GM23338 (cell line): Measurements from ENCODE around the gene TMEM255B. TPM values are rescaled to one million over a fixed set of nuclear protein-coding genes. Genes with fewer than 3 reads are reported as not detected.

Experiments used
- ATAC-seq: fragments of 200-7000 bp; cut with Tn5 transposase; 3 replicates; pipeline ENCODE4 v1.9.1; 2020
- DNase-seq: peaks from one replicate; pipeline ENCODE4 v3.0.0-alpha.2; 2015; ENCODE audit warnings: low spot score
- H2AFZ ChIP-seq: fragments of 200-600 bp; sonication (generic); 2 replicates; pipeline ENCODE4 v1.8.0; 2016; ENCODE audit warnings: antibody characterized with exemption, mild to moderate bottlenecking, moderate library complexity
- H3F3A ChIP-seq: fragments of 200-600 bp; sonication (generic); replicated peaks from 2 replicates; pipeline ENCODE4 v1.8.0; 2017; ENCODE audit warnings: antibody characterized with exemption, mixed run types, low read depth
- H3K27ac ChIP-seq: fragments of 200-600 bp; sonication (generic); 2 replicates; pipeline ENCODE4 v1.6.1; 2016; ENCODE audit warnings: low read depth
- H3K27me3 ChIP-seq: fragments of 200-600 bp; sonication (generic); 2 replicates; pipeline ENCODE4 v1.8.0; 2016; ENCODE audit warnings: mild to moderate bottlenecking, mixed run types, moderate library complexity; ENCODE audit not compliant: insufficient read depth
- H3K36me3 ChIP-seq: fragments of 200-600 bp; sonication (generic); 2 replicates; pipeline ENCODE4 v1.8.0; 2016; ENCODE audit warnings: mild to moderate bottlenecking; ENCODE audit not compliant: insufficient read depth
- H3K4me1 ChIP-seq: fragments of 200-600 bp; sonication (generic); 2 replicates; pipeline ENCODE4 v1.8.0; 2016; ENCODE audit warnings: mild to moderate bottlenecking, moderate library complexity; ENCODE audit not compliant: insufficient read depth
- H3K4me2 ChIP-seq: fragments of 200-600 bp; sonication (generic); 2 replicates; pipeline ENCODE4 v1.7.1; 2017; ENCODE audit warnings: mixed run types
- H3K4me3 ChIP-seq: fragments of 200-600 bp; sonication (generic); 2 replicates; pipeline ENCODE4 v1.6.1; 2016; ENCODE audit warnings: mixed run types
- H3K79me2 ChIP-seq: fragments of 200-600 bp; sonication (generic); replicated peaks from 2 replicates; pipeline ENCODE4 v1.8.0; 2017; ENCODE audit warnings: mild to moderate bottlenecking; ENCODE audit not compliant: insufficient read depth
- H3K9me2 ChIP-seq: fragments of 200-600 bp; sonication (generic); 2 replicates; pipeline ENCODE4 v1.8.0; 2017; ENCODE audit not compliant: insufficient read depth
- H4K20me1 ChIP-seq: fragments of 200-600 bp; sonication (generic); replicated peaks from 2 replicates; pipeline ENCODE4 v1.8.0; 2017; ENCODE audit warnings: mild to moderate bottlenecking; ENCODE audit not compliant: insufficient read depth
- H3K27ac Mint-ChIP-seq: 2 replicates; pipeline ENCODE4 v1.8.0; 2020; ENCODE audit warnings: inconsistent platforms, mild to moderate bottlenecking, moderate library complexity, mixed read lengths
- H3K27me3 Mint-ChIP-seq: 3 replicates; pipeline ENCODE4 v1.8.0; 2022; ENCODE audit warnings: low read depth, mild to moderate bottlenecking, moderate library complexity, mixed read lengths, inconsistent platforms; ENCODE audit not compliant: insufficient read depth, poor library complexity
- H3K36me3 Mint-ChIP-seq: 3 replicates; pipeline ENCODE4 v1.8.0; 2021; ENCODE audit warnings: low read depth, mild to moderate bottlenecking, inconsistent platforms, moderate library complexity, mixed read lengths
- H3K4me1 Mint-ChIP-seq: 3 replicates; pipeline ENCODE4 v1.8.0; 2020; ENCODE audit warnings: mild to moderate bottlenecking, inconsistent platforms, mixed read lengths
- H3K4me3 Mint-ChIP-seq: 3 replicates; pipeline ENCODE4 v1.8.0; 2021; ENCODE audit warnings: moderate library complexity, mild to moderate bottlenecking, inconsistent platforms, mixed read lengths
- H3K9me3 Mint-ChIP-seq: 3 replicates; pipeline ENCODE4 v1.8.0; 2020; ENCODE audit warnings: moderate library complexity, mild to moderate bottlenecking, inconsistent platforms, mixed read lengths
- CREB1 ChIP-seq: fragments of 250-450 bp; sonication (Bioruptor Pico); IDR thresholded peaks from 2 replicates; pipeline ENCODE4 v1.5.0; 2020; ENCODE audit warnings: low read depth, mild to moderate bottlenecking, moderate library complexity
- EZH2 ChIP-seq: fragments of 200-600 bp; sonication (generic); IDR thresholded peaks from one replicate; pipeline ENCODE4 v1.8.0; 2017; ENCODE audit warnings: antibody characterized with exemption, mild to moderate bottlenecking, low read depth; ENCODE audit not compliant: unreplicated experiment
- JUNB ChIP-seq: IDR thresholded peaks from one replicate; pipeline ENCODE4 v1.6.1; 2016; ENCODE audit warnings: antibody characterized with exemption; ENCODE audit not compliant: unreplicated experiment
- polyA plus RNA-seq: library from polyadenylated mRNA; unstranded; fragments of >200 nt; fragmentation: Nextera tagmentation; extraction: Ambion mirVana; gene quantifications from 2 replicates; pipeline ENCODE4 v1.2.1, GENCODE V29; 2016
- total RNA-seq: library from RNA; depleted of rRNA; stranded (reverse); fragments of >200 nt; shearing (Covaris generic); gene quantifications from 2 replicates; pipeline ENCODE4 v1.2.3, GENCODE V29; 2014
- TF ChIP-seq, protein P1 (sequence below): IDR thresholded peaks from one replicate; pipeline ENCODE4 v1.6.1; 2018; ENCODE audit warnings: antibody characterized with exemption; ENCODE audit not compliant: unreplicated experiment
- TF ChIP-seq, protein P2 (sequence below): fragments of 250-450 bp; sonication (Bioruptor Pico); IDR thresholded peaks from 2 replicates; pipeline ENCODE4 v1.5.0; 2020; ENCODE audit warnings: mild to moderate bottlenecking, moderate library complexity

Gene TMEM255B
- total and polyA plus RNA-seq, 2 experiments from 2014 or later: 0.69 to 4.4 TPM

- TF ChIP-seq, protein P1, sequence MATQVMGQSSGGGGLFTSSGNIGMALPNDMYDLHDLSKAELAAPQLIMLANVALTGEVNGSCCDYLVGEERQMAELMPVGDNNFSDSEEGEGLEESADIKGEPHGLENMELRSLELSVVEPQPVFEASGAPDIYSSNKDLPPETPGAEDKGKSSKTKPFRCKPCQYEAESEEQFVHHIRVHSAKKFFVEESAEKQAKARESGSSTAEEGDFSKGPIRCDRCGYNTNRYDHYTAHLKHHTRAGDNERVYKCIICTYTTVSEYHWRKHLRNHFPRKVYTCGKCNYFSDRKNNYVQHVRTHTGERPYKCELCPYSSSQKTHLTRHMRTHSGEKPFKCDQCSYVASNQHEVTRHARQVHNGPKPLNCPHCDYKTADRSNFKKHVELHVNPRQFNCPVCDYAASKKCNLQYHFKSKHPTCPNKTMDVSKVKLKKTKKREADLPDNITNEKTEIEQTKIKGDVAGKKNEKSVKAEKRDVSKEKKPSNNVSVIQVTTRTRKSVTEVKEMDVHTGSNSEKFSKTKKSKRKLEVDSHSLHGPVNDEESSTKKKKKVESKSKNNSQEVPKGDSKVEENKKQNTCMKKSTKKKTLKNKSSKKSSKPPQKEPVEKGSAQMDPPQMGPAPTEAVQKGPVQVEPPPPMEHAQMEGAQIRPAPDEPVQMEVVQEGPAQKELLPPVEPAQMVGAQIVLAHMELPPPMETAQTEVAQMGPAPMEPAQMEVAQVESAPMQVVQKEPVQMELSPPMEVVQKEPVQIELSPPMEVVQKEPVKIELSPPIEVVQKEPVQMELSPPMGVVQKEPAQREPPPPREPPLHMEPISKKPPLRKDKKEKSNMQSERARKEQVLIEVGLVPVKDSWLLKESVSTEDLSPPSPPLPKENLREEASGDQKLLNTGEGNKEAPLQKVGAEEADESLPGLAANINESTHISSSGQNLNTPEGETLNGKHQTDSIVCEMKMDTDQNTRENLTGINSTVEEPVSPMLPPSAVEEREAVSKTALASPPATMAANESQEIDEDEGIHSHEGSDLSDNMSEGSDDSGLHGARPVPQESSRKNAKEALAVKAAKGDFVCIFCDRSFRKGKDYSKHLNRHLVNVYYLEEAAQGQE: no peak
Observed at GRCh38 chr13:113849546-113849945, 90.5 kb downstream of the TMEM255B start (continued).

DNA sequence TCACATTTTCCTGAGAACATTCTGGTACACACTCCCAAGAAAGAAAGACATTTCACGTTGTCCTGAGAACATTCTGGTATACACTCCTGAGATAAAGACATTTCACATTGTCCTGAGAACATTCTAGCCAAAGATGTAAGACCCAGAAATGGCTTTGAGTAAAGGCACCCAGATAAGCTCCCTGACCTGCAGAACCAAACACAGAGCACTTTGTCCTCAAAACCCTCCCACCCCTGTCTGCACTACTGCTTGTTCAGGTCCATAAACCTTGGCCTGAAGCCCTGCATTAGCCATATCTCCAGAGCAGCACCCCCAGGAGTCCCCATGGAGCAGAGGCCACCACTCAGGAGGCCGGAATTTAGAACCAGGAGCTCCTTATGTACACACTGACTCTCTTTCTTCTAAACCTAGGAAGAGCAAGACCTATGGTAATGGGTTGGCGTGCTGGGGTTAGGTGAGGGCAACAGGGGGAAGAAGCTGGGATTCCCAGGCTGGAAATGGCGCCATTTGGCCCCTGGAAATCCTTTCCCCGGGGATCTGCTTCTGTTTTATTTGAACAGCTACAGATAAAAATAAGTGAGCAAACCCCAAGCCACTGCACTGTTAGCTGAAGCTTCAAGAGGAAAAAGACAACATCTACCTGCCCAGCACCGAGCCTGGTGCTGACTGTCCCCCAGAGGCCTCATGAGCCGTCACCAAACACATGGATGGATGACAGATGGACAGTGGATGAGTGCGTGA lies 91.1 kb downstream of the TMEM255B start:
- Histone ChIP-seq H3K4me3 (no peak overlapping the region), H3K79me2 (peaks cover 4% of the 10 kb centered on the region; the same call in 1 of the 2 replicates), H3K4me2 (no peak overlapping the region), H3K9me2 (no peaks in the 10 kb centered on the region; the same call in 1 of the 2 replicates), H4K20me1 (no peaks in the 10 kb centered on the region), H3K27ac (no peak overlapping the region), H3K27me3 (no peaks in the 10 kb centered on the region), H3K4me1 (peaks cover 3% of the 10 kb centered on the region), H2AFZ (no peak overlapping the region), H3K36me3 (no peaks in the 10 kb centered on the region), H3F3A (no peaks in the 10 kb centered on the region)
- H3K4me3 Mint-ChIP-seq: no peak overlapping the region
- no peaks in the 10 kb centered on the region for H3K9me3 Mint-ChIP-seq
- H3K27me3 Mint-ChIP-seq: peaks cover 7% of the 10 kb centered on the region
- ATAC-seq (no peak), DNase-seq (no peak)
- H3K36me3 Mint-ChIP-seq: no peaks in the 10 kb centered on the region
- no peak overlapping the region for H3K27ac Mint-ChIP-seq
- peaks cover 35% of the 10 kb centered on the region for H3K4me1 Mint-ChIP-seq
- no peak for TF ChIP-seq EZH2
- TF ChIP-seq, protein P2, sequence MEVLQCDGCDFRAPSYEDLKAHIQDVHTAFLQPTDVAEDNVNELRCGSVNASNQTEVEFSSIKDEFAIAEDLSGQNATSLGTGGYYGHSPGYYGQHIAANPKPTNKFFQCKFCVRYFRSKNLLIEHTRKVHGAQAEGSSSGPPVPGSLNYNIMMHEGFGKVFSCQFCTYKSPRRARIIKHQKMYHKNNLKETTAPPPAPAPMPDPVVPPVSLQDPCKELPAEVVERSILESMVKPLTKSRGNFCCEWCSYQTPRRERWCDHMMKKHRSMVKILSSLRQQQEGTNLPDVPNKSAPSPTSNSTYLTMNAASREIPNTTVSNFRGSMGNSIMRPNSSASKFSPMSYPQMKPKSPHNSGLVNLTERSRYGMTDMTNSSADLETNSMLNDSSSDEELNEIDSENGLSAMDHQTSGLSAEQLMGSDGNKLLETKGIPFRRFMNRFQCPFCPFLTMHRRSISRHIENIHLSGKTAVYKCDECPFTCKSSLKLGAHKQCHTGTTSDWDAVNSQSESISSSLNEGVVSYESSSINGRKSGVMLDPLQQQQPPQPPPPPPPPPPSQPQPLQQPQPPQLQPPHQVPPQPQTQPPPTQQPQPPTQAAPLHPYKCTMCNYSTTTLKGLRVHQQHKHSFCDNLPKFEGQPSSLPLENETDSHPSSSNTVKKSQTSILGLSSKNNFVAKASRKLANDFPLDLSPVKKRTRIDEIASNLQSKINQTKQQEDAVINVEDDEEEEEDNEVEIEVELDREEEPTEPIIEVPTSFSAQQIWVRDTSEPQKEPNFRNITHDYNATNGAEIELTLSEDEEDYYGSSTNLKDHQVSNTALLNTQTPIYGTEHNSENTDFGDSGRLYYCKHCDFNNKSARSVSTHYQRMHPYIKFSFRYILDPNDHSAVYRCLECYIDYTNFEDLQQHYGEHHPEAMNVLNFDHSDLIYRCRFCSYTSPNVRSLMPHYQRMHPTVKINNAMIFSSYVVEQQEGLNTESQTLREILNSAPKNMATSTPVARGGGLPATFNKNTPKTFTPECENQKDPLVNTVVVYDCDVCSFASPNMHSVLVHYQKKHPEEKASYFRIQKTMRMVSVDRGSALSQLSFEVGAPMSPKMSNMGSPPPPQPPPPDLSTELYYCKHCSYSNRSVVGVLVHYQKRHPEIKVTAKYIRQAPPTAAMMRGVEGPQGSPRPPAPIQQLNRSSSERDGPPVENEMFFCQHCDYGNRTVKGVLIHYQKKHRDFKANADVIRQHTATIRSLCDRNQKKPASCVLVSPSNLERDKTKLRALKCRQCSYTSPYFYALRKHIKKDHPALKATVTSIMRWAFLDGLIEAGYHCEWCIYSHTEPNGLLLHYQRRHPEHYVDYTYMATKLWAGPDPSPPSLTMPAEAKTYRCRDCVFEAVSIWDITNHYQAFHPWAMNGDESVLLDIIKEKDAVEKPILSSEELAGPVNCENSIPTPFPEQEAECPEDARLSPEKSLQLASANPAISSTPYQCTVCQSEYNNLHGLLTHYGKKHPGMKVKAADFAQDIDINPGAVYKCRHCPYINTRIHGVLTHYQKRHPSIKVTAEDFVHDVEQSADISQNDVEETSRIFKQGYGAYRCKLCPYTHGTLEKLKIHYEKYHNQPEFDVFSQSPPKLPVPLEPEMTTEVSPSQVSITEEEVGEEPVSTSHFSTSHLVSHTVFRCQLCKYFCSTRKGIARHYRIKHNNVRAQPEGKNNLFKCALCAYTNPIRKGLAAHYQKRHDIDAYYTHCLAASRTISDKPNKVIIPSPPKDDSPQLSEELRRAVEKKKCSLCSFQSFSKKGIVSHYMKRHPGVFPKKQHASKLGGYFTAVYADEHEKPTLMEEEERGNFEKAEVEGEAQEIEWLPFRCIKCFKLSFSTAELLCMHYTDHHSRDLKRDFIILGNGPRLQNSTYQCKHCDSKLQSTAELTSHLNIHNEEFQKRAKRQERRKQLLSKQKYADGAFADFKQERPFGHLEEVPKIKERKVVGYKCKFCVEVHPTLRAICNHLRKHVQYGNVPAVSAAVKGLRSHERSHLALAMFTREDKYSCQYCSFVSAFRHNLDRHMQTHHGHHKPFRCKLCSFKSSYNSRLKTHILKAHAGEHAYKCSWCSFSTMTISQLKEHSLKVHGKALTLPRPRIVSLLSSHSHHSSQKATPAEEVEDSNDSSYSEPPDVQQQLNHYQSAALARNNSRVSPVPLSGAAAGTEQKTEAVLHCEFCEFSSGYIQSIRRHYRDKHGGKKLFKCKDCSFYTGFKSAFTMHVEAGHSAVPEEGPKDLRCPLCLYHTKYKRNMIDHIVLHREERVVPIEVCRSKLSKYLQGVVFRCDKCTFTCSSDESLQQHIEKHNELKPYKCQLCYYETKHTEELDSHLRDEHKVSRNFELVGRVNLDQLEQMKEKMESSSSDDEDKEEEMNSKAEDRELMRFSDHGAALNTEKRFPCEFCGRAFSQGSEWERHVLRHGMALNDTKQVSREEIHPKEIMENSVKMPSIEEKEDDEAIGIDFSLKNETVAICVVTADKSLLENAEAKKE (CRISPR knock-in tag): no peak
- TF ChIP-seq JUNB: no peak
- TF ChIP-seq CREB1 (CRISPR knock-in tag): no peak
